ENCODE measurements around the gene MAP3K8. TPM values are rescaled to one million over a fixed set of nuclear protein-coding genes. Genes with fewer than 3 reads are reported as not detected.

Gene MAP3K8
- total RNA-seq, 1 experiment from 2014 or later = 4.8 TPM

GRCh38 chr10:30404540-30404939 is 29.4 kb upstream of the MAP3K8 start:
- Histone ChIP-seq H3K27ac (ENCODE audit: low read length) (no peak overlapping the region), H3K27me3 (ENCODE audit: control insufficient read depth, insufficient read depth, low read length) (no peaks in the 10 kb centered on the region), H3K9me3 (ENCODE audit: control insufficient read depth, insufficient read depth, low read depth, low read length) (no peaks in the 10 kb centered on the region; the same call in 1 of the 2 replicates), H3K4me3 (ENCODE audit: low read depth in 2 of 2, low read length in 2 of 2) (no peak overlapping the region), H3K36me3 (ENCODE audit: control insufficient read depth, insufficient read depth, low read length) (no peaks in the 10 kb centered on the region), H3K4me1 (ENCODE audit: control insufficient read depth, insufficient read depth, low read length) (no peaks in the 10 kb centered on the region)
- CTCF ChIA-PET = no interaction called here
- ATAC-seq = no peak
- no TSS peak for BruUV-seq (replicated peaks)
- in situ Hi-C loops (cut with HindIII; ENCODE audit: low pct_unique_long_range_greater_than_20kb, low sequenced_read_pairs) = no loop called here
- POLR2A ChIA-PET = interaction anchor here (0.6 kb wide), 2 partner anchors 86 to 124 kb away, joined by 6 to 22 read pairs; no protein-coding TSS in a partner anchor
- DNase-seq (ENCODE audit: low read depth, low spot score) = no peak
- intact Hi-C loops (cut with micrococcal nuclease; ENCODE audit: unreplicated experiment) = no loop called here
- TF ChIP-seq SIN3A (IDR thresholded peaks at IDR 0.05; ENCODE audit: borderline replicate concordance, insufficient read depth, low read depth, low read length) (no peak), TCF7L2 (IDR thresholded peaks at IDR 0.05; ENCODE audit: low read depth, low read length) (no peak), REST (IDR thresholded peaks at IDR 0.05; ENCODE audit: insufficient read depth in 1 of 2, low read depth in 2 of 2, low read length in 1 of 2) (no peak), POLR2AphosphoS5 (IDR thresholded peaks at IDR 0.05; ENCODE audit: low read depth, low read length) (no peak)
- TF ChIP-seq, protein P1, sequence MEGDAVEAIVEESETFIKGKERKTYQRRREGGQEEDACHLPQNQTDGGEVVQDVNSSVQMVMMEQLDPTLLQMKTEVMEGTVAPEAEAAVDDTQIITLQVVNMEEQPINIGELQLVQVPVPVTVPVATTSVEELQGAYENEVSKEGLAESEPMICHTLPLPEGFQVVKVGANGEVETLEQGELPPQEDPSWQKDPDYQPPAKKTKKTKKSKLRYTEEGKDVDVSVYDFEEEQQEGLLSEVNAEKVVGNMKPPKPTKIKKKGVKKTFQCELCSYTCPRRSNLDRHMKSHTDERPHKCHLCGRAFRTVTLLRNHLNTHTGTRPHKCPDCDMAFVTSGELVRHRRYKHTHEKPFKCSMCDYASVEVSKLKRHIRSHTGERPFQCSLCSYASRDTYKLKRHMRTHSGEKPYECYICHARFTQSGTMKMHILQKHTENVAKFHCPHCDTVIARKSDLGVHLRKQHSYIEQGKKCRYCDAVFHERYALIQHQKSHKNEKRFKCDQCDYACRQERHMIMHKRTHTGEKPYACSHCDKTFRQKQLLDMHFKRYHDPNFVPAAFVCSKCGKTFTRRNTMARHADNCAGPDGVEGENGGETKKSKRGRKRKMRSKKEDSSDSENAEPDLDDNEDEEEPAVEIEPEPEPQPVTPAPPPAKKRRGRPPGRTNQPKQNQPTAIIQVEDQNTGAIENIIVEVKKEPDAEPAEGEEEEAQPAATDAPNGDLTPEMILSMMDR (IDR thresholded peaks at IDR 0.05) = no peak

GRCh38 chr10:30411263-30411662 is 22.7 kb upstream of the MAP3K8 start:
- H3K9me3 ChIP-seq (ENCODE audit: control insufficient read depth, insufficient read depth, low read depth, low read length) = no peaks in the 10 kb centered on the region
- no peak for DNase-seq (ENCODE audit: low read depth, low spot score)
- no peaks in the 10 kb centered on the region for H3K36me3 ChIP-seq (ENCODE audit: control insufficient read depth, insufficient read depth, low read length)
- ChIA-PET POLR2A (no interaction called here), CTCF (interaction anchor here (0.6 kb wide), 1 partner anchor 10 kb away, joined by 4 read pairs; no protein-coding TSS in a partner anchor)
- H3K4me1 ChIP-seq (ENCODE audit: control insufficient read depth, insufficient read depth, low read length) = no peaks in the 10 kb centered on the region
- intact Hi-C loops (cut with micrococcal nuclease; ENCODE audit: unreplicated experiment) = no loop called here
- no TSS peak for BruUV-seq (replicated peaks)
- H3K27me3 ChIP-seq (ENCODE audit: control insufficient read depth, insufficient read depth, low read length) = no peaks in the 10 kb centered on the region
- in situ Hi-C loops (cut with HindIII; ENCODE audit: low pct_unique_long_range_greater_than_20kb, low sequenced_read_pairs) = no loop called here
- H3K27ac ChIP-seq (ENCODE audit: low read length) = no peak overlapping the region
- TF ChIP-seq SIN3A (IDR thresholded peaks at IDR 0.05; ENCODE audit: borderline replicate concordance, insufficient read depth, low read depth, low read length) (no peak), POLR2AphosphoS5 (IDR thresholded peaks at IDR 0.05; ENCODE audit: low read depth, low read length) (no peak), REST (IDR thresholded peaks at IDR 0.05; ENCODE audit: insufficient read depth in 1 of 2, low read depth in 2 of 2, low read length in 1 of 2) (no peak), TCF7L2 (IDR thresholded peaks at IDR 0.05; ENCODE audit: low read depth, low read length) (no peak)
- TF ChIP-seq, protein P1 (IDR thresholded peaks at IDR 0.05) = no peak
- no peak overlapping the region for H3K4me3 ChIP-seq (ENCODE audit: low read depth in 2 of 2, low read length in 2 of 2)
- no peak for ATAC-seq

Measured in Panc1 (cell line).